PC-3 (cell line): ENCODE measurements around the gene GPBP1L1. TPM values are rescaled to one million over a fixed set of nuclear protein-coding genes. Genes with fewer than 3 reads are reported as not detected.

Experiments
- ATAC-seq: fragments of 200-7000 bp; cut with Tn5 transposase; 2 replicates; pipeline ENCODE4 v1.9.1; 2020; ENCODE audit warnings: mild to moderate bottlenecking, moderate library complexity
- BruUV-seq: library from RNA; stranded (reverse); fragments of 400-500 nt; replicated peaks from 2 replicates; lab custom pipeline; 2021; lab: Mats Ljungman, UMichigan
- CTCF ChIA-PET: fragments of 300-600 bp; sonication (Branson Sonifier 250); formaldehyde crosslinking; loops from one replicate; lab custom pipeline; 2022; ENCODE audit warnings: antibody characterized with exemption; lab: Charles Lee
- POLR2A ChIA-PET: fragments of 300-600 bp; sonication (Branson Sonifier 250); formaldehyde crosslinking; loops from one replicate; lab custom pipeline; 2022; ENCODE audit warnings: antibody characterized with exemption; ENCODE audit not compliant: unreplicated experiment; lab: Charles Lee
- DNase-seq: peaks from one replicate; pipeline ENCODE4 v3.0.0-alpha.2; 2015
- H2AFZ ChIP-seq: fragments of 300-600 bp; sonication (generic); 2 replicates; pipeline ENCODE4 v1.6.0; 2016; ENCODE audit warnings: antibody characterized with exemption, low read length
- H3F3A ChIP-seq: fragments of 300-600 bp; sonication (generic); one replicate; pipeline ENCODE4 v1.6.0; 2017; ENCODE audit warnings: antibody characterized with exemption, low read length, control low read depth, mild to moderate bottlenecking; ENCODE audit not compliant: unreplicated experiment
- H3K27ac ChIP-seq: fragments of 300-600 bp; sonication (generic); 2 replicates; pipeline ENCODE4 v1.5.1; 2016; ENCODE audit warnings: mild to moderate bottlenecking, low read length
- H3K27me3 ChIP-seq: fragments of 300-600 bp; sonication (generic); 2 replicates; pipeline ENCODE4 v1.6.1; 2016; ENCODE audit warnings: low read length, mixed read lengths
- H3K36me3 ChIP-seq: fragments of 300-600 bp; sonication (generic); 2 replicates; pipeline ENCODE4 v1.6.1; 2016; ENCODE audit warnings: low read depth, mixed run types, low read length, mixed read lengths
- H3K4me1 ChIP-seq: fragments of 300-600 bp; sonication (generic); 2 replicates; pipeline ENCODE4 v1.5.1; 2016; ENCODE audit warnings: low read length; ENCODE audit not compliant: insufficient read depth
- H3K4me2 ChIP-seq: fragments of 300-600 bp; sonication (generic); 2 replicates; pipeline ENCODE4 v1.6.0; 2016; ENCODE audit warnings: low read length
- H3K4me3 ChIP-seq: fragments of 300-600 bp; sonication (generic); 2 replicates; pipeline ENCODE4 v1.5.1; 2016; ENCODE audit warnings: mild to moderate bottlenecking, low read length, mixed read lengths
- H3K79me2 ChIP-seq: fragments of 300-600 bp; sonication (generic); 2 replicates; pipeline ENCODE4 v1.6.1; 2017; ENCODE audit warnings: low read length, mixed read lengths
- H3K9ac ChIP-seq: fragments of 300-600 bp; sonication (generic); 2 replicates; pipeline ENCODE4 v1.6.0; 2016; ENCODE audit warnings: mild to moderate bottlenecking, low read length
- H3K9me2 ChIP-seq: fragments of 300-600 bp; sonication (generic); replicated peaks from 2 replicates; pipeline ENCODE4 v1.6.1; 2016; ENCODE audit warnings: mixed run types, low read length, mixed read lengths
- H3K9me3 ChIP-seq: fragments of 300-600 bp; sonication (generic); 2 replicates; pipeline ENCODE4 v1.6.1; 2016; ENCODE audit warnings: low read length, mixed read lengths
- H4K20me1 ChIP-seq: fragments of 300-600 bp; sonication (generic); 2 replicates; pipeline ENCODE4 v1.6.1; 2016; ENCODE audit warnings: low read length, mixed read lengths
- EZH2 ChIP-seq: fragments of 300-600 bp; sonication (generic); IDR thresholded peaks from one replicate; pipeline ENCODE4 v1.6.1; 2017; ENCODE audit warnings: antibody characterized with exemption, mild to moderate bottlenecking, low read length; ENCODE audit not compliant: unreplicated experiment
- EZH2phosphoT487 ChIP-seq: fragments of 300-600 bp; sonication (generic); IDR thresholded peaks from 2 replicates; pipeline ENCODE4 v1.6.1; 2018; ENCODE audit warnings: mild to moderate bottlenecking, antibody characterized with exemption, low read length, borderline replicate concordance
- intact Hi-C: fragments of 100-400 bp; cut with micrococcal nuclease; formaldehyde crosslinking; loops from 2 replicates; pipeline ENCODE4 v1.9.0; 2023
- total RNA-seq: library from RNA; depleted of rRNA; stranded (reverse); fragments of >200 nt; gene quantifications from 2 replicates; pipeline ENCODE4 v1.2.3, GENCODE V29; 2014
- TF ChIP-seq, protein P1 (sequence below): fragments of 300-600 bp; sonication (generic); conservative IDR thresholded peaks from 2 replicates; pipeline ENCODE4 v1.5.1; 2017; ENCODE audit warnings: antibody characterized with exemption, low read depth, mild to moderate bottlenecking, low read length

Gene GPBP1L1
- total RNA-seq, 1 experiment from 2014 or later = 63.0 TPM

DNA sequence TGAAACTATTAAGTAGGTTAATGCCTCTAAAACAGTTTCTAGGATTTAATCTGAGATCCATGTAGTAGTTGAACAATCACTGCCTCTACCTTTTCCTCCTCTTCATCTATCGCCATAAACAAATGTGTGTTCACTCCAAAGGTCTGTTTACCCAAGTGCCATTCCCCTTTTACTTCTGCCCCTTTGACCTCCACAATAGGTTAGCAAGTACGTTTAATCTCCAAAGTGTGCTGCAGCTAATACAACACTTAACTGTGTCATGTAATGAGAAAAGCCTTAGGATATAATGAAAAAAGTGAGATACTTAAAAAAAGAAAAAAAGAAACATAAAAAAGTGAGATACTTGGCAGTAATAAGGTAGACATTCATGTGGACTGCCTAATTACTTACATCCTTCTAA lies 28.2 kb downstream of the GPBP1L1 start:
- POLR2A ChIA-PET = no interaction called here
- H3K9me2 ChIP-seq = no peaks in the 10 kb centered on the region

DNA sequence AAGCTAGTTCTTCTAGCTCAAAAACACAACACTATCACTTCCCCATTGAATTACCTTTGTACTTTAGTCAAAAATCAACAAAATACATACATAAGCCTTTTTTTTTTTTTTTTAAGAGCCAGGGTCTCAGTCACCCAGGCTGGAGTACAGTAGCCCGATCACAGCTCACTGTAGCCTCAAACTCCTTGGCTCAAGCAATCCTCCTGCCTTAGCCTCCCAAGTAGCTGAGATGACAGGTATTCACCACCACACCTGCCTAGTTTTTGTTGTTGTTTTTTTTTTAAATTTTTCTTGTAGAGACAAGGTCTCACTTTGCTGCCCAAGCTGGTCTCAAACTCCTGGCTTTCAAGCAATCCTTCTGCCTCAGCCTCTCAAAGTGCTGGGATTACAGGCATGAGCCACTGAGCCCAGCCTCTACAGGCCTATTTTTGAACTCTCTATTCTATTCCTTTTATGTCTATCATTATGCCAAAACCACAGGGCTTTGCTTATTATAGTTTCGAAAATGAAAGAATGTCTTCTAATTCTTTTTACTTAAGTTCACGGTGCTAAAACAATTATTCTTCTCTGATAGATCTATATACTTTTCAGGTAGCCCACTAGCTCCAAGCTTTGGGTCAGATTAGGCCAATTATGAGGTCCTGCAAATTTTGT lies 29.6 kb downstream of the GPBP1L1 start:
- H3K9me3 ChIP-seq = no peaks in the 10 kb centered on the region
- no peak overlapping the region for H3K27ac ChIP-seq
- TF ChIP-seq, protein P1, sequence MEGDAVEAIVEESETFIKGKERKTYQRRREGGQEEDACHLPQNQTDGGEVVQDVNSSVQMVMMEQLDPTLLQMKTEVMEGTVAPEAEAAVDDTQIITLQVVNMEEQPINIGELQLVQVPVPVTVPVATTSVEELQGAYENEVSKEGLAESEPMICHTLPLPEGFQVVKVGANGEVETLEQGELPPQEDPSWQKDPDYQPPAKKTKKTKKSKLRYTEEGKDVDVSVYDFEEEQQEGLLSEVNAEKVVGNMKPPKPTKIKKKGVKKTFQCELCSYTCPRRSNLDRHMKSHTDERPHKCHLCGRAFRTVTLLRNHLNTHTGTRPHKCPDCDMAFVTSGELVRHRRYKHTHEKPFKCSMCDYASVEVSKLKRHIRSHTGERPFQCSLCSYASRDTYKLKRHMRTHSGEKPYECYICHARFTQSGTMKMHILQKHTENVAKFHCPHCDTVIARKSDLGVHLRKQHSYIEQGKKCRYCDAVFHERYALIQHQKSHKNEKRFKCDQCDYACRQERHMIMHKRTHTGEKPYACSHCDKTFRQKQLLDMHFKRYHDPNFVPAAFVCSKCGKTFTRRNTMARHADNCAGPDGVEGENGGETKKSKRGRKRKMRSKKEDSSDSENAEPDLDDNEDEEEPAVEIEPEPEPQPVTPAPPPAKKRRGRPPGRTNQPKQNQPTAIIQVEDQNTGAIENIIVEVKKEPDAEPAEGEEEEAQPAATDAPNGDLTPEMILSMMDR = no peak
- TF ChIP-seq EZH2 (no peak), EZH2phosphoT487 (no peak)
- H3K4me2 ChIP-seq = no peak overlapping the region
- ChIA-PET CTCF (no interaction called here), POLR2A (no interaction called here)
- ATAC-seq (no peak), DNase-seq (no peak)
- H3K36me3 ChIP-seq = peaks cover 68% of the 10 kb centered on the region
- no peaks in the 10 kb centered on the region for H3K9me2 ChIP-seq
- no peaks in the 10 kb centered on the region for H4K20me1 ChIP-seq
- no TSS peak for BruUV-seq
- H3K27me3 ChIP-seq = no peaks in the 10 kb centered on the region
- H3K4me3 ChIP-seq = no peak overlapping the region
- no peak overlapping the region for H2AFZ ChIP-seq
- H3K9ac ChIP-seq = no peak overlapping the region
- intact Hi-C loops = no loop called here
- no peaks in the 10 kb centered on the region for H3K4me1 ChIP-seq
- peaks cover 16% of the 10 kb centered on the region for H3K79me2 ChIP-seq
- no peaks in the 10 kb centered on the region for H3F3A ChIP-seq

More for the DNA sequence above, 28.2 kb downstream of the GPBP1L1 start:
- no peak overlapping the region for H3K4me2 ChIP-seq
- H4K20me1 ChIP-seq = 0 out of 2 replicates have a peak, but pooled peaks cover 12% of the 10 kb centered on the region
- DNase-seq (no peak), ATAC-seq (no peak)
- CTCF ChIA-PET = no interaction called here
- no TSS peak for BruUV-seq
- H2AFZ ChIP-seq = no peak overlapping the region
- H3K27ac ChIP-seq = no peak overlapping the region
- H3K4me3 ChIP-seq = no peak overlapping the region
- no peaks in the 10 kb centered on the region for H3F3A ChIP-seq
- no peaks in the 10 kb centered on the region for H3K27me3 ChIP-seq
- H3K9me3 ChIP-seq = no peaks in the 10 kb centered on the region
- TF ChIP-seq, protein P1 = no peak
- no peak for TF ChIP-seq EZH2
- TF ChIP-seq EZH2phosphoT487 = no peak
- no peak overlapping the region for H3K9ac ChIP-seq
- intact Hi-C loops = no loop called here
- H3K4me1 ChIP-seq = no peaks in the 10 kb centered on the region
- H3K36me3 ChIP-seq = peaks cover 61% of the 10 kb centered on the region
- H3K79me2 ChIP-seq = peaks cover 31% of the 10 kb centered on the region

DNA sequence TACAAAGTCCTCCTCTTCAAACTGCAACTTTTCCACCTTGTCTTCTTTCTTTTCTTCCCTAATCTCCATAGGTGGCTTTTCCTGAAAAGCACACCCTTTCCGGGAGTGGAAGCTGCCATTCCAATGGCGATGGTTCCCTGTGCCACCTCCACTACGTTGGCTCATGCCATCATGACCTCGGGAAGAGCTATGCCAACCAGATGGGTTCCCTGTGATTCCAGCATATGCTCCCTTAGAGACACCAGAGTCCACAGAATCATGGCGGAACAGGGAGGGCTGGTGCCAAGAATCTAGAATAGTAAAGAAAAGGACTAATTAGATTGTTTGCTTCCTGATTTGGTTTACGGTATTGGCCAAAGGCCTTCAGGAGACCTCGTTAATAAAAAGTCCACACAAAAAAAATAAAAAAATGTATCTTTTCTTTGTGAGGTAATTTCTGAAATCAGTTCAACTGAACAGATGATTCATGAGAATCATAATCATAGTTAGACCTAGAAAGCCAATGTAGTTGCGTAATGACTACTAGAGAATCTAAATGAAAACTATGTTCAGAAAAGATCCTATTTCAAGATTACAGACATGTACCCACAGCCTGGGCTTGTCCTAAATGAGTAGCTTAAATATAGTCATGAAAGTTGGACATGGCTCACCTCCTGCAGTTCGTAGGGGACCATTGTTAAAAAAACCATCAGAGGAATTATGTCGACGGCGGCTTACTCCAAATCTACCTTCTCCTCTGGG lies 31.6 kb downstream of the GPBP1L1 start:
- Histone ChIP-seq H3K36me3 (peaks cover 80% of the 10 kb centered on the region), H3F3A (peaks cover 3% of the 10 kb centered on the region), H3K4me2 (no peak overlapping the region), H3K9me3 (no peaks in the 10 kb centered on the region), H3K9me2 (no peaks in the 10 kb centered on the region), H4K20me1 (no peaks in the 10 kb centered on the region), H3K4me1 (no peaks in the 10 kb centered on the region), H2AFZ (no peak overlapping the region), H3K27me3 (no peaks in the 10 kb centered on the region), H3K4me3 (no peak overlapping the region), H3K79me2 (peaks cover 8% of the 10 kb centered on the region; the same call in 1 of the 2 replicates), H3K27ac (no peak overlapping the region), H3K9ac (no peak overlapping the region)
- ATAC-seq (no peak), DNase-seq (no peak)
- intact Hi-C loops = no loop called here
- ChIA-PET POLR2A (no interaction called here), CTCF (no interaction called here)
- TF ChIP-seq, protein P1 = no peak
- TF ChIP-seq EZH2phosphoT487 (no peak), EZH2 (no peak)
- BruUV-seq = no TSS peak
